Fibroblast of lung (primary cell): ENCODE data around the gene EMSY. TPM values are rescaled to one million over a fixed set of nuclear protein-coding genes. Genes with fewer than 3 reads are reported as not detected.

Experiments used
- DNase-seq, 2 donors: peaks; one replicate each; pipeline versions ENCODE4 v3.0.0 to v3.0.0-alpha.2; 2010; ENCODE audit warnings: low read depth in 2 of 2
- H2AFZ ChIP-seq: 2 replicates; pipeline ENCODE4 v1.5.1; 2012; ENCODE audit warnings: low read length, control low read depth, inconsistent platforms
- H3K27ac ChIP-seq: 2 replicates; pipeline ENCODE4 v1.5.1; 2011; ENCODE audit warnings: low read length, control low read depth; ENCODE audit not compliant: insufficient read depth
- H3K27me3 ChIP-seq: 2 replicates; pipeline ENCODE4 v1.5.1; 2011; ENCODE audit warnings: mild to moderate bottlenecking, low read length; ENCODE audit not compliant: control insufficient read depth, insufficient read depth
- H3K36me3 ChIP-seq: 2 replicates; pipeline ENCODE4 v1.5.1; 2011; ENCODE audit warnings: low read length; ENCODE audit not compliant: control insufficient read depth, insufficient read depth
- H3K4me1 ChIP-seq: 2 replicates; pipeline ENCODE4 v1.5.1; 2011; ENCODE audit warnings: low read length; ENCODE audit not compliant: control insufficient read depth, insufficient read depth; ENCODE audit errors: extremely low read depth
- H3K4me2 ChIP-seq: 2 replicates; pipeline ENCODE4 v1.5.1; 2011; ENCODE audit warnings: low read length, control low read depth; ENCODE audit not compliant: insufficient read depth; ENCODE audit errors: extremely low read depth
- H3K4me3 ChIP-seq, 4 experiments: fragments of 200-600 bp in 1 of 4; sonication (generic) in 1 of 4; replicated peaks in 1 of 4; 2 replicates each; pipeline ENCODE4 v1.5.1; 2011 to 2016; ENCODE audit warnings: low read length in 4 of 4, low read depth in 3 of 4, mild to moderate bottlenecking in 3 of 4, control low read depth in 2 of 4, inconsistent platforms in 1 of 4, mixed read lengths in 1 of 4; ENCODE audit not compliant: insufficient read depth in 1 of 4; ENCODE audit errors: control extremely low read depth in 1 of 4
- H3K79me2 ChIP-seq: 2 replicates; pipeline ENCODE4 v1.5.1; 2012; ENCODE audit warnings: mild to moderate bottlenecking, low read length, inconsistent platforms; ENCODE audit not compliant: control insufficient read depth, insufficient read depth
- H3K9ac ChIP-seq: 2 replicates; pipeline ENCODE4 v1.5.1; 2011; ENCODE audit warnings: mild to moderate bottlenecking, low read length, control low read depth; ENCODE audit not compliant: insufficient read depth
- H3K9me3 ChIP-seq: 2 replicates; pipeline ENCODE4 v1.5.1; 2012; ENCODE audit warnings: low read depth, low read length; ENCODE audit not compliant: control insufficient read depth, insufficient read depth
- H4K20me1 ChIP-seq: 2 replicates; pipeline ENCODE4 v1.5.1; 2011; ENCODE audit warnings: low read length; ENCODE audit not compliant: control insufficient read depth, insufficient read depth; ENCODE audit errors: extremely low read depth
- EZH2 ChIP-seq: IDR thresholded peaks from 2 replicates; pipeline ENCODE4 v1.5.1; 2012; ENCODE audit warnings: low read length, control low read depth, mild to moderate bottlenecking; ENCODE audit errors: missing control alignments
- polyA plus RNA-seq, 2 donors: library from polyadenylated mRNA; depleted of rRNA in 1 of 2; stranded (reverse) in 1 of 2; unstranded in 1 of 2; fragments of >200 nt; gene quantifications; 2 replicates each; pipeline ENCODE4 v1.2.1, GENCODE V29; 2011 to 2012; ENCODE audit warnings: missing spikeins in 1 of 2
- total RNA-seq: library from RNA; depleted of rRNA; stranded (reverse); fragments of >200 nt; gene quantifications from 2 replicates; pipeline ENCODE4 v1.2.1, GENCODE V29; 2014
- TF ChIP-seq, protein P1 (sequence below), 2 donors: IDR thresholded peaks in 1 of 2; conservative IDR thresholded peaks in 1 of 2; 1 replicate in 1 of 2; 2 replicates in 1 of 2; pipeline ENCODE4 v1.5.1; 2011 to 2012; ENCODE audit warnings: low read length in 2 of 2, control low read depth in 1 of 2, inconsistent platforms in 1 of 2, low read depth in 1 of 2, mild to moderate bottlenecking in 1 of 2

Gene EMSY
- total and polyA plus RNA-seq, 2 donors (not counting 1 experiment from before 2014, with no cell fraction given), result 11.9 to 14.2 TPM

- Histone ChIP-seq H3K9me3 (no peaks in the 10 kb centered on the region), H3K27me3 (no peaks in the 10 kb centered on the region), H3K27ac (no peak overlapping the region), H4K20me1 (no peaks in the 10 kb centered on the region), H3K4me2 (no peak overlapping the region), H3K4me3 (no peak overlapping the region), H3K9ac (no peak overlapping the region), H3K4me1 (no peaks in the 10 kb centered on the region), H3K36me3 (peaks cover under 1% of the 10 kb centered on the region), H3K79me2 (no peaks in the 10 kb centered on the region), H2AFZ (no peak overlapping the region)
- no peak for DNase-seq
- TF ChIP-seq, protein P1, sequence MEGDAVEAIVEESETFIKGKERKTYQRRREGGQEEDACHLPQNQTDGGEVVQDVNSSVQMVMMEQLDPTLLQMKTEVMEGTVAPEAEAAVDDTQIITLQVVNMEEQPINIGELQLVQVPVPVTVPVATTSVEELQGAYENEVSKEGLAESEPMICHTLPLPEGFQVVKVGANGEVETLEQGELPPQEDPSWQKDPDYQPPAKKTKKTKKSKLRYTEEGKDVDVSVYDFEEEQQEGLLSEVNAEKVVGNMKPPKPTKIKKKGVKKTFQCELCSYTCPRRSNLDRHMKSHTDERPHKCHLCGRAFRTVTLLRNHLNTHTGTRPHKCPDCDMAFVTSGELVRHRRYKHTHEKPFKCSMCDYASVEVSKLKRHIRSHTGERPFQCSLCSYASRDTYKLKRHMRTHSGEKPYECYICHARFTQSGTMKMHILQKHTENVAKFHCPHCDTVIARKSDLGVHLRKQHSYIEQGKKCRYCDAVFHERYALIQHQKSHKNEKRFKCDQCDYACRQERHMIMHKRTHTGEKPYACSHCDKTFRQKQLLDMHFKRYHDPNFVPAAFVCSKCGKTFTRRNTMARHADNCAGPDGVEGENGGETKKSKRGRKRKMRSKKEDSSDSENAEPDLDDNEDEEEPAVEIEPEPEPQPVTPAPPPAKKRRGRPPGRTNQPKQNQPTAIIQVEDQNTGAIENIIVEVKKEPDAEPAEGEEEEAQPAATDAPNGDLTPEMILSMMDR (conservative IDR thresholded peaks at IDR 0.05 in 1 of 2, IDR thresholded peaks at IDR 0.05 in 1 of 2; ENCODE audit: low read depth in 1 of 2, low read length in 2 of 2), result no peak
- no peak for TF ChIP-seq EZH2
Observed at GRCh38 chr11:76550781-76551180, 106.0 kb downstream of the EMSY start.

GRCh38 chr11:76551400-76551799 lies 106.6 kb downstream of the EMSY start:
- H3K4me2 ChIP-seq, result no peak overlapping the region
- no peak overlapping the region for H3K27ac ChIP-seq
- H3K9ac ChIP-seq, result no peak overlapping the region
- no peaks in the 10 kb centered on the region for H3K27me3 ChIP-seq
- no peaks in the 10 kb centered on the region for H3K79me2 ChIP-seq
- TF ChIP-seq EZH2, result no peak
- TF ChIP-seq, protein P1 (conservative IDR thresholded peaks at IDR 0.05 in 1 of 2, IDR thresholded peaks at IDR 0.05 in 1 of 2; ENCODE audit: low read depth in 1 of 2, low read length in 2 of 2), result no peak
- H3K4me1 ChIP-seq, result no peaks in the 10 kb centered on the region
- no peaks in the 10 kb centered on the region for H3K36me3 ChIP-seq
- H3K9me3 ChIP-seq, result no peaks in the 10 kb centered on the region
- no peak overlapping the region for H2AFZ ChIP-seq
- DNase-seq, result peak in 1 of 2 donors; percentile 41
- H3K4me3 ChIP-seq, result no peak overlapping the region
- H4K20me1 ChIP-seq, result no peaks in the 10 kb centered on the region

DNA sequence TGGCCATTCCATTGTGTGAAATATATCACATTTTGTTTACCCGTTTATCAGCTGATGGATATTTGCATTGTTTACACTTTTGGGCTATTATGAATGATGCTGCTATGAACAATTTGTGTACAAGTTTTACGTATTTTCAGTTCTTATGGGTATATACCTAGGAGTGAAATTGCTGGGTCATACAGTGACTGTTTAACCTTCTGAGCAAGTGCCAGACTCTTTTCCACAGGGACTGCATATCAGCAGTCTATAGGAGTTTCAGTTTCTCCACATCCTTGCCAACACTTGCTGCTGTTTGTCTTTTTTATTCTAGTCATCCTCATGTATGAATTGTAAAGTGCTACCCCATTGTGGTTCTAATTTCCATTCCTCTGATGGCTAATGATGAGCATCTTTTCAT lies 108.2 kb downstream of the EMSY start:
- no peak for TF ChIP-seq EZH2
- TF ChIP-seq, protein P1 (conservative IDR thresholded peaks at IDR 0.05 in 1 of 2, IDR thresholded peaks at IDR 0.05 in 1 of 2; ENCODE audit: low read depth in 1 of 2, low read length in 2 of 2), result no peak
- Histone ChIP-seq H3K27me3 (no peaks in the 10 kb centered on the region), H3K4me2 (no peak overlapping the region), H4K20me1 (no peaks in the 10 kb centered on the region), H3K9me3 (no peaks in the 10 kb centered on the region), H3K36me3 (no peaks in the 10 kb centered on the region), H3K9ac (no peak overlapping the region), H2AFZ (no peak overlapping the region), H3K4me3 (no peak overlapping the region), H3K27ac (no peak overlapping the region), H3K79me2 (no peaks in the 10 kb centered on the region), H3K4me1 (no peaks in the 10 kb centered on the region)
- no peak for DNase-seq
